ENCODE data around the gene CRP. TPM values are rescaled to one million over a fixed set of nuclear protein-coding genes. Genes with fewer than 3 reads are reported as not detected.
"Not testable (repeated sequence)": the region's sequence is repeated elsewhere in the genome, so short reads cannot be mapped to it uniquely, and the experiment has no call there.

CRP gene
- polyA plus RNA-seq (ENCODE audit: insufficient read length in 3 of 3) = not detected
- long read RNA-seq, donor 1 = 0 reads
- long read RNA-seq, donor 2 = 0 reads
- long read RNA-seq, donor 3 = 0 reads
- long read RNA-seq, donor 4 = 0 reads
- long read RNA-seq, donor 5 = 0 reads
- long read RNA-seq, donor 6 = 0 reads
- long read RNA-seq, donor 7 = 0 reads
- long read RNA-seq, donor 8 = 0 reads
- long read RNA-seq, donor 9 = 0 reads
- long read RNA-seq, donor 10, partial matches to known transcripts = 68 of 99 reads
- long read RNA-seq, donor 10, other reads (novel, unspliced or antisense) = 31 of 99 reads
- long read RNA-seq, donor 11 = 0 reads
- long read RNA-seq, donor 12 = 0 reads
- long read RNA-seq, donor 13 = 0 reads
- long read RNA-seq, donor 14 = 0 reads
- long read RNA-seq, donor 15 = 0 reads
- long read RNA-seq, donor 16 = 0 reads

- DNase-seq = no peak
Observed at GRCh38 chr1:159714529-159714928, at the start of gene CRP. TSS of gene CRP (minus strand) at chr1:159714589. CDS start at chr1:159714485, 104 bp downstream.

GRCh38 chr1:159763686-159764085 lies 49.3 kb upstream of the CRP start:
- no peak for DNase-seq

- DNase-seq = no peak
Observed at GRCh38 chr1:159756397-159756796, 42.0 kb upstream of the CRP start.

- no peak for DNase-seq
Observed at GRCh38 chr1:159755451-159756007, 41.1 kb upstream of the CRP start.

- no peak for DNase-seq
Observed at GRCh38 chr1:159753386-159753785, 39.0 kb upstream of the CRP start.

GRCh38 chr1:159752135-159752580 lies 37.8 kb upstream of the CRP start:
- no peak for DNase-seq

GRCh38 chr1:159751031-159751430 lies 36.6 kb upstream of the CRP start:
- DNase-seq = no peak

- DNase-seq = no peak
Observed at GRCh38 chr1:159750621-159751020, 36.2 kb upstream of the CRP start.

- DNase-seq = no peak
Observed at GRCh38 chr1:159749630-159750029, 35.2 kb upstream of the CRP start.

GRCh38 chr1:159748370-159748769 lies 34.0 kb upstream of the CRP start:
- DNase-seq = no peak

- no peak for DNase-seq
Observed at GRCh38 chr1:159746666-159747065, 32.3 kb upstream of the CRP start.

- no peak for DNase-seq
Observed at GRCh38 chr1:159743651-159744410, 29.4 kb upstream of the CRP start.

- no peak for DNase-seq
Observed at GRCh38 chr1:159737238-159737916, 23.0 kb upstream of the CRP start.

GRCh38 chr1:159723188-159723587 lies 8.8 kb upstream of the CRP start:
- DNase-seq = not testable (repeated sequence)

- DNase-seq = no peak
Observed at GRCh38 chr1:159719990-159720389, 5.6 kb upstream of the CRP start.

GRCh38 chr1:159715855-159716254 lies 1.5 kb upstream of the CRP start:
- DNase-seq = no peak

- no peak for DNase-seq
Observed at GRCh38 chr1:159712080-159712479, 2.3 kb downstream of the CRP start.

- no peak for DNase-seq
Observed at GRCh38 chr1:159707472-159708260, 6.7 kb downstream of the CRP start.

GRCh38 chr1:159705904-159706256 lies 8.5 kb downstream of the CRP start:
- DNase-seq = no peak

- DNase-seq = no peak
Observed at GRCh38 chr1:159705251-159705903, 9.0 kb downstream of the CRP start.

GRCh38 chr1:159704481-159704880 lies 9.9 kb downstream of the CRP start:
- no peak for DNase-seq
